ENCODE data around the gene TMEM25.
"Not testable (repeated sequence)": the region's sequence is repeated elsewhere in the genome, so short reads cannot be mapped to it uniquely, and the experiment has no call there.

TMEM25 gene

GRCh38 chr11:118574636-118575035, 43.6 kb downstream of the TMEM25 start:
- DNase-seq (ENCODE audit: low read depth): no peak
- no peak overlapping the region for H3K4me3 ChIP-seq (ENCODE audit: low read depth, low read length)
- in situ Hi-C loops (cut with HindIII; ENCODE audit: low sequenced_read_pairs): no loop called here
- no peak for TF ChIP-seq CTCF (IDR thresholded peaks at IDR 0.05; ENCODE audit: low read depth, low read length, missing control alignments)

GRCh38 chr11:118577995-118578394, 47.0 kb downstream of the TMEM25 start:
- in situ Hi-C loops (cut with HindIII; ENCODE audit: low sequenced_read_pairs); H3K4me3 ChIP-seq (ENCODE audit: low read depth, low read length); DNase-seq (ENCODE audit: low read depth): not testable (repeated sequence)

- TF ChIP-seq CTCF (IDR thresholded peaks at IDR 0.05; ENCODE audit: low read depth, low read length, missing control alignments): no peak
- in situ Hi-C loops (cut with HindIII; ENCODE audit: low sequenced_read_pairs): no loop called here
- no peak for DNase-seq (ENCODE audit: low read depth)
- H3K4me3 ChIP-seq (ENCODE audit: low read depth, low read length): no peak overlapping the region
Measured at GRCh38 chr11:118581057-118581456, 50.1 kb downstream of the TMEM25 start.

Measured in astrocyte of the cerebellum (primary cell).